ENCODE data around the gene DACT2.
A peak's percentile ranks its signal among the peaks of the same experiment; 100 is the strongest.
"Not testable (repeated sequence)": the region's sequence is repeated elsewhere in the genome, so short reads cannot be mapped to it uniquely, and the experiment has no call there.

Gene DACT2

GRCh38 chr6:168359794-168360193, 40.2 kb upstream of the DACT2 start:
- H3K4me3 ChIP-seq (ENCODE audit: low read depth, low read length), result no peak overlapping the region
- in situ Hi-C loops (cut with HindIII; ENCODE audit: low sequenced_read_pairs), result no loop called here
- TF ChIP-seq, protein P1, sequence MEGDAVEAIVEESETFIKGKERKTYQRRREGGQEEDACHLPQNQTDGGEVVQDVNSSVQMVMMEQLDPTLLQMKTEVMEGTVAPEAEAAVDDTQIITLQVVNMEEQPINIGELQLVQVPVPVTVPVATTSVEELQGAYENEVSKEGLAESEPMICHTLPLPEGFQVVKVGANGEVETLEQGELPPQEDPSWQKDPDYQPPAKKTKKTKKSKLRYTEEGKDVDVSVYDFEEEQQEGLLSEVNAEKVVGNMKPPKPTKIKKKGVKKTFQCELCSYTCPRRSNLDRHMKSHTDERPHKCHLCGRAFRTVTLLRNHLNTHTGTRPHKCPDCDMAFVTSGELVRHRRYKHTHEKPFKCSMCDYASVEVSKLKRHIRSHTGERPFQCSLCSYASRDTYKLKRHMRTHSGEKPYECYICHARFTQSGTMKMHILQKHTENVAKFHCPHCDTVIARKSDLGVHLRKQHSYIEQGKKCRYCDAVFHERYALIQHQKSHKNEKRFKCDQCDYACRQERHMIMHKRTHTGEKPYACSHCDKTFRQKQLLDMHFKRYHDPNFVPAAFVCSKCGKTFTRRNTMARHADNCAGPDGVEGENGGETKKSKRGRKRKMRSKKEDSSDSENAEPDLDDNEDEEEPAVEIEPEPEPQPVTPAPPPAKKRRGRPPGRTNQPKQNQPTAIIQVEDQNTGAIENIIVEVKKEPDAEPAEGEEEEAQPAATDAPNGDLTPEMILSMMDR (IDR thresholded peaks at IDR 0.05; ENCODE audit: low read depth, low read length), result no peak
- DNase-seq (ENCODE audit: low read depth, low spot score), result no peak

DNA sequence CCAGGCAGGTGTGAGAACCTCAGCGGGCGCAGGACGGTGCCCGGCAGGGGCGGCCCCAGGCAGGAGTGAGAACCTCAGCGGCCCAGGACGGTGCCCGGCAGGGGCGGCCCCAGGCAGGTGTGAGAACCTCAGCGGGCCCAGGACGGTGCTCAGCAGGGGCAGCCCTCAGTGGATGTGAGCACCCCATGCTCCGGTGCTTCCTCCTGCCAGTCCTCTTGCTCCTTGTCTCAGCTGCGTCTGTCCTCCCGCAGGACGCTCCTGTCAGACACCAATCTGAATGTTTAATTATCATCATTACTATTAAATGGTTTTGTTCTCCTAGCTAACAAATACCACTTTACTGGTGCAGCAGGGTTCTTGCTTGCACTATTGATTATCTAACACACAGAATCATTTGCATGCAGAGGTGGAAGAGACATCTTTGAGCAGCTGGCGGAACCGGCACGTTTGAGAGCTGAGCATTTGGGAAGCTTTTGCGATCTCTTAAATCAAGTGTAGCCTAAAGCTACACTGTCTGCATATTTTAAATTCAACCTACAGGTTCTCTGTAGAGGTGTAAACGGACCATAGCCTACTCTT, 39.4 kb upstream of the DACT2 start:
- DNase-seq (ENCODE audit: low read depth, low spot score), result no peak
- H3K4me3 ChIP-seq (ENCODE audit: low read depth, low read length), result no peak overlapping the region
- TF ChIP-seq, protein P1 (IDR thresholded peaks at IDR 0.05; ENCODE audit: low read depth, low read length), result no peak
- in situ Hi-C loops (cut with HindIII; ENCODE audit: low sequenced_read_pairs), result no loop called here

DNA sequence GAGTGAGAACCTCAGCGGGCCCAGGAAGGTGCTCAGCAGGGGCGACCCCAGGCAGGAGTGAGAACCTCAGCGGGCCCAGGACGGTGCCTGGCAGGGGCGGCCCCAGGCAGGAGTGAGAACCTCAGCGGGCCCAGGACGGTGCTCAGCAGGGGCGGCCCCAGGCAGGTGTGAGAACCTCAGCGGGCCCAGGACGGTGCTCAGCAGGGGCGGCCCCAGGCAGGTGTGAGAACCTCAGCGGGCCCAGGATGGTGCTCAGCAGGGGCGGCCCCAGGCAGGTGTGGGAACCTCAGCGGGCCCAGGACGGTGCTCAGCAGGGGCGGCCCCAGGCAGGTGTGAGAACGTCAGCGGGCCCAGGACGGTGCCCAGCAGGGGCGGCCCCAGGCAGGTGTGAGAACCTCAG, 37.3 kb upstream of the DACT2 start:
- DNase-seq (ENCODE audit: low read depth, low spot score); in situ Hi-C loops (cut with HindIII; ENCODE audit: low sequenced_read_pairs); H3K4me3 ChIP-seq (ENCODE audit: low read depth, low read length): not testable (repeated sequence)

DNA sequence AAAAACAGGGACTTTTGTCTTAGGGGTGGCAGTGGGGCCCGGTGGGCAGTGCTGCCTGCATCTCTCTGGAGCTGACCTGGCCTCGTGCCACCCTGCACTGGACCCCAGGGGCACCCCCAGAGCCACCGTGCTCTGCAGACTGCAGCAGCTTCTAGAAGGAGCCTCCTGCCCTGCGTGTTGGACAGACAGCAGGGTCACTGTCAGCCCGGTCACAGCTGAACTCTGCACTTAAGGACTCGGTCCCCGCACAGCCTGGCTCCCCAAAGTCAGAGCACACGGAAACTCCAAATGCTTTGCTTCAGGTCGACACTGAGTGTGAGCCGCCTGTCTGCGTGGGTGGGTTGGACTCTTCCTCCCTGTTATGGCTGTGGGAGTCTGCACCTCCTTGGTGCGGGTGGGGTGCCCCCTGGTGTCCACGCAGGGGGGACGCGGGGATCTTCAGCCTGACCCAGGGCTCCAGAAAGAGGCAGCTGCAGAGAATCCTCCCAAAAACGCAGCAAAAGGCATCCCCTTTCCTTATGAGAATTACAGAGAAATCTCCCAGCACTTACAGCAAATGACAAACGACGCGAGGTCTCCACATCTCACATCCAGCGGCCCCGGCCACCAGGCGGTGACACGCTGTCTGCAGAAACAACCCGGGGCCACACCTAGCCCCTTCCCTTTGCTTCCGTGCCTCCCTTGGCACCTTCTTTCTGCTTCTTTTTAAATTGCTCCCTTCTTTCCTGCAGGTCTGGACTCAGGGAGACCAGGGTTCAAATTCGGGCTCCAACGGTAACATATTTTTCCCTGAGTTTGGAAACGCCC, 36.3 kb upstream of the DACT2 start:
- no peak overlapping the region for H3K4me3 ChIP-seq (ENCODE audit: low read depth, low read length)
- in situ Hi-C loops (cut with HindIII; ENCODE audit: low sequenced_read_pairs), result no loop called here
- TF ChIP-seq, protein P1 (IDR thresholded peaks at IDR 0.05; ENCODE audit: low read depth, low read length), result peak; percentile 17
- no peak for DNase-seq (ENCODE audit: low read depth, low spot score)

GRCh38 chr6:168354338-168354737, 34.8 kb upstream of the DACT2 start:
- no peak for DNase-seq (ENCODE audit: low read depth, low spot score)
- TF ChIP-seq, protein P1 (IDR thresholded peaks at IDR 0.05; ENCODE audit: low read depth, low read length), result no peak
- no peak overlapping the region for H3K4me3 ChIP-seq (ENCODE audit: low read depth, low read length)
- in situ Hi-C loops (cut with HindIII; ENCODE audit: low sequenced_read_pairs), result no loop called here

GRCh38 chr6:168353041-168353440, 33.5 kb upstream of the DACT2 start:
- TF ChIP-seq, protein P1 (IDR thresholded peaks at IDR 0.05; ENCODE audit: low read depth, low read length), result no peak
- no peak overlapping the region for H3K4me3 ChIP-seq (ENCODE audit: low read depth, low read length)
- no peak for DNase-seq (ENCODE audit: low read depth, low spot score)
- in situ Hi-C loops (cut with HindIII; ENCODE audit: low sequenced_read_pairs), result no loop called here

DNA sequence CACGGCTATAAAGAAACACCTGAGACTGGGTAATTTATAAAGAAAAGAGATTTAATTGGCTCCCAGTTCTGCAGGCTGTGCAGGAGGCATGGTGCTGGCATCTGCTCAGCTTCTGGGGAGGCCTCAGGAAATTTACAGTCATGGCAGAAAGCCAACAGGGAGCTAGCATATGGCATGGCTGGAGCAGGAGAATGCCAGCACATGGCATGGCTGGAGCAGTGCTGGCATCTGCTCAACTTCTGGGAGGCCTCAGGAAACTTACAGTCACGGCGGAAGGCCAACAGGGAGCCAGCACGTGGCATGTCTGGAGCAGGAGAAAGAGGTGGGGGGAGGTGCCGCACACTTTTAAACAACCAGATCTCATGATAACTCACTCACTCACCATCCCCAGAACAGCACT, 32.5 kb upstream of the DACT2 start:
- no peak for DNase-seq (ENCODE audit: low read depth, low spot score)
- TF ChIP-seq, protein P1 (IDR thresholded peaks at IDR 0.05; ENCODE audit: low read depth, low read length), result no peak
- no peak overlapping the region for H3K4me3 ChIP-seq (ENCODE audit: low read depth, low read length)
- in situ Hi-C loops (cut with HindIII; ENCODE audit: low sequenced_read_pairs), result no loop called here
